Fibroblast of lung (primary cell): Measurements from ENCODE around the gene TIMM50. TPM values are rescaled to one million over a fixed set of nuclear protein-coding genes. Genes with fewer than 3 reads are reported as not detected.

Source experiments
- DNase-seq, 2 donors: peaks; one replicate each; pipeline versions ENCODE4 v3.0.0 to v3.0.0-alpha.2; 2010; ENCODE audit warnings: low read depth in 2 of 2
- H2AFZ ChIP-seq: 2 replicates; pipeline ENCODE4 v1.5.1; 2012; ENCODE audit warnings: low read length, control low read depth, inconsistent platforms
- H3K27ac ChIP-seq: 2 replicates; pipeline ENCODE4 v1.5.1; 2011; ENCODE audit warnings: low read length, control low read depth; ENCODE audit not compliant: insufficient read depth
- H3K27me3 ChIP-seq: 2 replicates; pipeline ENCODE4 v1.5.1; 2011; ENCODE audit warnings: mild to moderate bottlenecking, low read length; ENCODE audit not compliant: control insufficient read depth, insufficient read depth
- H3K36me3 ChIP-seq: 2 replicates; pipeline ENCODE4 v1.5.1; 2011; ENCODE audit warnings: low read length; ENCODE audit not compliant: control insufficient read depth, insufficient read depth
- H3K4me1 ChIP-seq: 2 replicates; pipeline ENCODE4 v1.5.1; 2011; ENCODE audit warnings: low read length; ENCODE audit not compliant: control insufficient read depth, insufficient read depth; ENCODE audit errors: extremely low read depth
- H3K4me2 ChIP-seq: 2 replicates; pipeline ENCODE4 v1.5.1; 2011; ENCODE audit warnings: low read length, control low read depth; ENCODE audit not compliant: insufficient read depth; ENCODE audit errors: extremely low read depth
- H3K4me3 ChIP-seq, 4 experiments: fragments of 200-600 bp in 1 of 4; sonication (generic) in 1 of 4; replicated peaks in 1 of 4; 2 replicates each; pipeline ENCODE4 v1.5.1; 2011 to 2016; ENCODE audit warnings: low read length in 4 of 4, low read depth in 3 of 4, mild to moderate bottlenecking in 3 of 4, control low read depth in 2 of 4, inconsistent platforms in 1 of 4, mixed read lengths in 1 of 4; ENCODE audit not compliant: insufficient read depth in 1 of 4; ENCODE audit errors: control extremely low read depth in 1 of 4
- H3K79me2 ChIP-seq: 2 replicates; pipeline ENCODE4 v1.5.1; 2012; ENCODE audit warnings: mild to moderate bottlenecking, low read length, inconsistent platforms; ENCODE audit not compliant: control insufficient read depth, insufficient read depth
- H3K9ac ChIP-seq: 2 replicates; pipeline ENCODE4 v1.5.1; 2011; ENCODE audit warnings: mild to moderate bottlenecking, low read length, control low read depth; ENCODE audit not compliant: insufficient read depth
- H3K9me3 ChIP-seq: 2 replicates; pipeline ENCODE4 v1.5.1; 2012; ENCODE audit warnings: low read depth, low read length; ENCODE audit not compliant: control insufficient read depth, insufficient read depth
- H4K20me1 ChIP-seq: 2 replicates; pipeline ENCODE4 v1.5.1; 2011; ENCODE audit warnings: low read length; ENCODE audit not compliant: control insufficient read depth, insufficient read depth; ENCODE audit errors: extremely low read depth
- EZH2 ChIP-seq: IDR thresholded peaks from 2 replicates; pipeline ENCODE4 v1.5.1; 2012; ENCODE audit warnings: low read length, control low read depth, mild to moderate bottlenecking; ENCODE audit errors: missing control alignments
- polyA plus RNA-seq, 2 donors: library from polyadenylated mRNA; depleted of rRNA in 1 of 2; stranded (reverse) in 1 of 2; unstranded in 1 of 2; fragments of >200 nt; gene quantifications; 2 replicates each; pipeline ENCODE4 v1.2.1, GENCODE V29; 2011 to 2012; ENCODE audit warnings: missing spikeins in 1 of 2
- total RNA-seq: library from RNA; depleted of rRNA; stranded (reverse); fragments of >200 nt; gene quantifications from 2 replicates; pipeline ENCODE4 v1.2.1, GENCODE V29; 2014
- TF ChIP-seq, protein P1 (sequence below), 2 donors: IDR thresholded peaks in 1 of 2; conservative IDR thresholded peaks in 1 of 2; 1 replicate in 1 of 2; 2 replicates in 1 of 2; pipeline ENCODE4 v1.5.1; 2011 to 2012; ENCODE audit warnings: low read length in 2 of 2, control low read depth in 1 of 2, inconsistent platforms in 1 of 2, low read depth in 1 of 2, mild to moderate bottlenecking in 1 of 2

The TIMM50 gene
- total and polyA plus RNA-seq, 2 donors (not counting 1 experiment from before 2014, with no cell fraction given), result 43.5 to 45.7 TPM

DNA sequence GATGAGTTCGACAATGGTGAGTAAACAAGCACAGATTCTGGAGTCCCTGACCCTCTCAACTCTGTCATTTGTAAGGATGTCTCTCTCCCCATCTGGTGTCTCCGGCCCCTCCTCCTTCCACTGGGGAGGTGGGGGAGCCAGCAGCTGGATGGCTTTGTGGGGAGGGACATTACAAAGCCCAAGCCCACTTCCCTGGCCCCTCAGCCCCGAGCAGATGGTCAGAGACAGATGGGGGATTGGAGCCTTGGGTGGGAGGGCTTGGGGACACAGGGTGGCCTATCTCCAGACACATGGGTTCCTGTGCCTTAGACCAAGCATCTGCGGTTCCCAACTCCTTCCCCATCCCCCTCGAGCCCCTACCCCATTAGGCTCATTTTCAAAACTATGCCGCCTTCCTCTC is 2.5 kb downstream of the TIMM50 start:
- H3K4me3 ChIP-seq, result no peak overlapping the region
- DNase-seq, result no peak
- no peaks in the 10 kb centered on the region for H3K9me3 ChIP-seq
- H3K4me2 ChIP-seq, result no peak overlapping the region
- no peaks in the 10 kb centered on the region for H3K27me3 ChIP-seq
- no peak overlapping the region for H2AFZ ChIP-seq
- no peak overlapping the region for H3K9ac ChIP-seq
- H3K36me3 ChIP-seq, result peaks cover 11% of the 10 kb centered on the region
- no peaks in the 10 kb centered on the region for H3K4me1 ChIP-seq
- TF ChIP-seq, protein P1, sequence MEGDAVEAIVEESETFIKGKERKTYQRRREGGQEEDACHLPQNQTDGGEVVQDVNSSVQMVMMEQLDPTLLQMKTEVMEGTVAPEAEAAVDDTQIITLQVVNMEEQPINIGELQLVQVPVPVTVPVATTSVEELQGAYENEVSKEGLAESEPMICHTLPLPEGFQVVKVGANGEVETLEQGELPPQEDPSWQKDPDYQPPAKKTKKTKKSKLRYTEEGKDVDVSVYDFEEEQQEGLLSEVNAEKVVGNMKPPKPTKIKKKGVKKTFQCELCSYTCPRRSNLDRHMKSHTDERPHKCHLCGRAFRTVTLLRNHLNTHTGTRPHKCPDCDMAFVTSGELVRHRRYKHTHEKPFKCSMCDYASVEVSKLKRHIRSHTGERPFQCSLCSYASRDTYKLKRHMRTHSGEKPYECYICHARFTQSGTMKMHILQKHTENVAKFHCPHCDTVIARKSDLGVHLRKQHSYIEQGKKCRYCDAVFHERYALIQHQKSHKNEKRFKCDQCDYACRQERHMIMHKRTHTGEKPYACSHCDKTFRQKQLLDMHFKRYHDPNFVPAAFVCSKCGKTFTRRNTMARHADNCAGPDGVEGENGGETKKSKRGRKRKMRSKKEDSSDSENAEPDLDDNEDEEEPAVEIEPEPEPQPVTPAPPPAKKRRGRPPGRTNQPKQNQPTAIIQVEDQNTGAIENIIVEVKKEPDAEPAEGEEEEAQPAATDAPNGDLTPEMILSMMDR (conservative IDR thresholded peaks at IDR 0.05 in 1 of 2, IDR thresholded peaks at IDR 0.05 in 1 of 2; ENCODE audit: low read depth in 1 of 2, low read length in 2 of 2), result no peak
- TF ChIP-seq EZH2, result no peak
- no peaks in the 10 kb centered on the region for H4K20me1 ChIP-seq
- no peak overlapping the region for H3K27ac ChIP-seq
- peaks cover 18% of the 10 kb centered on the region for H3K79me2 ChIP-seq

DNA sequence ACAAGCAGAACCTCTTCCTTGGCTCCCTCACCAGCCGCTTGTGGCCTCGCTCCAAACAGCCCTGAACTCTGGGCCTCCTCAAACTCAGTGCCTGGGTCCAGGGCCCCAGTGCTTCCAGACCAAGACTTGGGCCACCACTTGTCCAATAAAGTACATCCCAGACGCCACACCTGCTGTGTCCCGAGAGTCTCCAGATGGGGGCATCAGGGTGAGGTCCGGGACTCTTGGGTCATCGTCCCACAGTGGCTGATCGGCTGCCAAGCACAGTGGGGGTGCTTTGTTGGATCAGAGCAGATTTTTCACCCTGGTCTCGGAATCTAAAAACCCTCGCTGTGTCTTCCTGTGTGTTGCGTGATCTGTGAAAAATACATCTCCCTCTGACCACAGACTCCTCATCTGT is 9.1 kb downstream of the TIMM50 start:
- no peak for TF ChIP-seq EZH2
- TF ChIP-seq, protein P1 (conservative IDR thresholded peaks at IDR 0.05 in 1 of 2, IDR thresholded peaks at IDR 0.05 in 1 of 2; ENCODE audit: low read depth in 1 of 2, low read length in 2 of 2), result no peak
- H3K4me3 ChIP-seq, result no peak overlapping the region
- no peak overlapping the region for H3K27ac ChIP-seq
- no peak overlapping the region for H3K9ac ChIP-seq
- H3K79me2 ChIP-seq, result no peaks in the 10 kb centered on the region
- H2AFZ ChIP-seq, result no peak overlapping the region
- H3K4me2 ChIP-seq, result no peak overlapping the region
- H3K9me3 ChIP-seq, result no peaks in the 10 kb centered on the region
- DNase-seq, result no peak
- H3K27me3 ChIP-seq, result no peaks in the 10 kb centered on the region
- H4K20me1 ChIP-seq, result no peaks in the 10 kb centered on the region
- no peaks in the 10 kb centered on the region for H3K4me1 ChIP-seq
- H3K36me3 ChIP-seq, result peaks cover 16% of the 10 kb centered on the region

DNA sequence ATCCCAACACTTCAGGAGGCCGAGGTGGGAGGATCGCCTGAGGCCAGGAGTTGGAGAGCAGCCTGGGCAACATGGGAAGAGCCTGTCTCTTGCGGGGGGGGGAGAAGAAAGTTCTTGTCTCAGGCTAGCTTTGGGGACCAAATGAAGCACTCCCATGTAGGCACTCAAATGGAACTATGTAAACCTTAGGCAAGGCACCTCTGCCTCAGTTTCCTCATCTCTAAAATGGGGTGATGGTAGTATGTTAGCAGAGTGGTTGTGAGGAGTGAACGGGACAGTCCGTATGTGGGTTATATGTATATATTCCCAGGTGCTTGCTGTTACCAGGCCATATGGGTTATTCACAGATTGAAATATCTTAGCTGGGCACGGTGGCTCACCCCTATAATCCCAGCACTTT is 11.6 kb downstream of the TIMM50 start:
- no peak overlapping the region for H3K4me2 ChIP-seq
- H3K4me3 ChIP-seq, result no peak overlapping the region
- DNase-seq, result no peak
- no peaks in the 10 kb centered on the region for H3K4me1 ChIP-seq
- no peak overlapping the region for H2AFZ ChIP-seq
- H4K20me1 ChIP-seq, result no peaks in the 10 kb centered on the region
- TF ChIP-seq, protein P1 (conservative IDR thresholded peaks at IDR 0.05 in 1 of 2, IDR thresholded peaks at IDR 0.05 in 1 of 2; ENCODE audit: low read depth in 1 of 2, low read length in 2 of 2), result no peak
- no peak for TF ChIP-seq EZH2
- H3K27ac ChIP-seq, result no peak overlapping the region
- no peaks in the 10 kb centered on the region for H3K9me3 ChIP-seq
- H3K79me2 ChIP-seq, result no peaks in the 10 kb centered on the region
- H3K9ac ChIP-seq, result no peak overlapping the region
- H3K27me3 ChIP-seq, result peaks cover 4% of the 10 kb centered on the region
- H3K36me3 ChIP-seq, result peaks cover 12% of the 10 kb centered on the region
